WTC11 (cell line): ENCODE results near the gene TAOK2. TPM values are rescaled to one million over a fixed set of nuclear protein-coding genes. Genes with fewer than 3 reads are reported as not detected.

Source experiments
- ATAC-seq: fragments of 200-7000 bp; cut with Tn5 transposase; 2 replicates; pipeline ENCODE4 v1.10.0; 2021; ENCODE audit warnings: mild to moderate bottlenecking, moderate library complexity
- CTCF ChIA-PET: fragments of 300-600 bp; sonication (Branson Sonifier 250); formaldehyde crosslinking; loops from one replicate; lab custom pipeline; 2021; ENCODE audit warnings: antibody characterized with exemption; lab: Charles Lee
- POLR2A ChIA-PET: fragments of 350-600 bp; sonication (Branson Sonifier 250); formaldehyde crosslinking; loops from one replicate; lab custom pipeline; 2021; ENCODE audit warnings: antibody characterized with exemption; lab: Charles Lee
- DNase-seq: peaks from one replicate; pipeline ENCODE4 v3.0.0; 2021; ENCODE audit warnings: low spot score
- H3K27ac Mint-ChIP-seq: 2 replicates; pipeline ENCODE4 v1.8.0; 2021; ENCODE audit warnings: mixed read lengths
- H3K27me3 Mint-ChIP-seq: 2 replicates; pipeline ENCODE4 v1.8.0; 2021; ENCODE audit warnings: low read depth, mild to moderate bottlenecking, moderate library complexity, mixed read lengths
- H3K36me3 Mint-ChIP-seq: 2 replicates; pipeline ENCODE4 v1.8.0; 2021; ENCODE audit warnings: mixed read lengths
- H3K4me1 Mint-ChIP-seq: 2 replicates; pipeline ENCODE4 v1.8.0; 2022; ENCODE audit warnings: mixed read lengths
- H3K4me3 Mint-ChIP-seq: 2 replicates; pipeline ENCODE4 v1.8.0; 2021; ENCODE audit warnings: mild to moderate bottlenecking, moderate library complexity, mixed read lengths
- H3K9me3 Mint-ChIP-seq: 2 replicates; pipeline ENCODE4 v1.8.0; 2021; ENCODE audit warnings: mixed read lengths
- CREM ChIP-seq: sonication (generic); formaldehyde crosslinking; IDR thresholded peaks from 2 replicates; pipeline ENCODE4 v1.8.1; 2022; ENCODE audit warnings: mild to moderate bottlenecking, missing genetic modification reagents, moderate library complexity
- ESRRA ChIP-seq: sonication (generic); formaldehyde crosslinking; IDR thresholded peaks from 2 replicates; pipeline ENCODE4 v1.8.1; 2022; ENCODE audit warnings: mild to moderate bottlenecking, missing genetic modification reagents, borderline replicate concordance
- GTF2I ChIP-seq: fragments of 250-450 bp; sonication (Bioruptor Pico); conservative IDR thresholded peaks from 2 replicates; pipeline ENCODE4 v1.4.0; 2021; ENCODE audit warnings: mild to moderate bottlenecking
- IRF2 ChIP-seq: sonication (generic); formaldehyde crosslinking; IDR thresholded peaks from 2 replicates; pipeline ENCODE4 v1.8.0; 2022; ENCODE audit warnings: low read depth, missing genetic modification reagents, borderline replicate concordance
- JAZF1 ChIP-seq: fragments of 250-450 bp; sonication (Bioruptor Pico); IDR thresholded peaks from 2 replicates; pipeline ENCODE4 v1.9.0; 2021; ENCODE audit warnings: moderate library complexity, mild to moderate bottlenecking, inconsistent platforms
- JUN ChIP-seq: sonication (generic); formaldehyde crosslinking; IDR thresholded peaks from 2 replicates; pipeline ENCODE4 v1.8.0; 2023; ENCODE audit warnings: mild to moderate bottlenecking, missing genetic modification reagents
- MYBL2 ChIP-seq: sonication (generic); formaldehyde crosslinking; IDR thresholded peaks from 2 replicates; pipeline ENCODE4 v1.8.1; 2023; ENCODE audit warnings: mild to moderate bottlenecking, moderate library complexity, missing genetic modification reagents
- NFE2L1 ChIP-seq: sonication (generic); formaldehyde crosslinking; IDR thresholded peaks from 2 replicates; pipeline ENCODE4 v1.8.1; 2023; ENCODE audit warnings: missing genetic modification reagents
- NFYB ChIP-seq: sonication (generic); formaldehyde crosslinking; conservative IDR thresholded peaks from 2 replicates; pipeline ENCODE4 v1.8.0; 2022; ENCODE audit warnings: low read depth, missing genetic modification reagents
- NR1H2 ChIP-seq: sonication (generic); formaldehyde crosslinking; IDR thresholded peaks from 2 replicates; pipeline ENCODE4 v1.9.0; 2021; ENCODE audit warnings: mild to moderate bottlenecking, moderate library complexity, missing genetic modification reagents
- PRRX2 ChIP-seq: fragments of 250-450 bp; sonication (Bioruptor Pico); IDR thresholded peaks from 2 replicates; pipeline ENCODE4 v1.8.0; 2021; ENCODE audit warnings: mild to moderate bottlenecking
- RELA ChIP-seq: sonication (generic); formaldehyde crosslinking; IDR thresholded peaks from 2 replicates; pipeline ENCODE4 v1.8.1; 2022; ENCODE audit warnings: missing genetic modification reagents, mild to moderate bottlenecking, borderline replicate concordance
- RORB ChIP-seq: fragments of 250-450 bp; sonication (Bioruptor Pico); IDR thresholded peaks from 2 replicates; pipeline ENCODE4 v1.9.0; 2021; ENCODE audit warnings: mild to moderate bottlenecking
- SMAD4 ChIP-seq: sonication (generic); formaldehyde crosslinking; IDR thresholded peaks from 2 replicates; pipeline ENCODE4 v1.8.0; 2022; ENCODE audit warnings: mild to moderate bottlenecking, missing genetic modification reagents
- SP1 ChIP-seq: sonication (generic); formaldehyde crosslinking; conservative IDR thresholded peaks from 2 replicates; pipeline ENCODE4 v1.8.1; 2022; ENCODE audit warnings: missing genetic modification reagents
- TP53 ChIP-seq: sonication (generic); formaldehyde crosslinking; IDR thresholded peaks from 2 replicates; pipeline ENCODE4 v1.8.1; 2023; ENCODE audit warnings: mild to moderate bottlenecking, missing genetic modification reagents
- ZNF423 ChIP-seq: fragments of 250-450 bp; sonication (Bioruptor Pico); IDR thresholded peaks from 2 replicates; pipeline ENCODE4 v2.1.2; 2022; ENCODE audit warnings: mild to moderate bottlenecking, moderate library complexity
- ZNF671 ChIP-seq: fragments of 250-450 bp; sonication (Bioruptor Pico); IDR thresholded peaks from 2 replicates; pipeline ENCODE4 v1.8.0; 2021; ENCODE audit warnings: mild to moderate bottlenecking
- total RNA-seq: library from RNA; stranded (reverse); gene quantifications from 3 replicates; pipeline ENCODE4 v1.2.3, GENCODE V29; 2021
- TF ChIP-seq, protein P1 (sequence below): sonication (generic); formaldehyde crosslinking; conservative IDR thresholded peaks from 2 replicates; pipeline ENCODE4 v1.8.1; 2023; ENCODE audit warnings: mild to moderate bottlenecking, low read depth, missing genetic modification reagents, moderate library complexity
- TF ChIP-seq, protein P2 (sequence below): sonication (generic); formaldehyde crosslinking; IDR thresholded peaks from 2 replicates; pipeline ENCODE4 v1.8.0; 2023; ENCODE audit warnings: mild to moderate bottlenecking, missing genetic modification reagents
- TF ChIP-seq, protein P3 (sequence below): sonication (generic); formaldehyde crosslinking; IDR thresholded peaks from 2 replicates; pipeline ENCODE4 v1.8.1; 2023; ENCODE audit warnings: mild to moderate bottlenecking, missing genetic modification reagents, moderate library complexity
- TF ChIP-seq, protein P4 (sequence below): fragments of 250-450 bp; sonication (Bioruptor Pico); IDR thresholded peaks from 2 replicates; pipeline ENCODE4 v1.8.0; 2021; ENCODE audit warnings: mild to moderate bottlenecking

The TAOK2 gene
- total RNA-seq, 1 experiment from 2014 or later, result 42.4 TPM

DNA sequence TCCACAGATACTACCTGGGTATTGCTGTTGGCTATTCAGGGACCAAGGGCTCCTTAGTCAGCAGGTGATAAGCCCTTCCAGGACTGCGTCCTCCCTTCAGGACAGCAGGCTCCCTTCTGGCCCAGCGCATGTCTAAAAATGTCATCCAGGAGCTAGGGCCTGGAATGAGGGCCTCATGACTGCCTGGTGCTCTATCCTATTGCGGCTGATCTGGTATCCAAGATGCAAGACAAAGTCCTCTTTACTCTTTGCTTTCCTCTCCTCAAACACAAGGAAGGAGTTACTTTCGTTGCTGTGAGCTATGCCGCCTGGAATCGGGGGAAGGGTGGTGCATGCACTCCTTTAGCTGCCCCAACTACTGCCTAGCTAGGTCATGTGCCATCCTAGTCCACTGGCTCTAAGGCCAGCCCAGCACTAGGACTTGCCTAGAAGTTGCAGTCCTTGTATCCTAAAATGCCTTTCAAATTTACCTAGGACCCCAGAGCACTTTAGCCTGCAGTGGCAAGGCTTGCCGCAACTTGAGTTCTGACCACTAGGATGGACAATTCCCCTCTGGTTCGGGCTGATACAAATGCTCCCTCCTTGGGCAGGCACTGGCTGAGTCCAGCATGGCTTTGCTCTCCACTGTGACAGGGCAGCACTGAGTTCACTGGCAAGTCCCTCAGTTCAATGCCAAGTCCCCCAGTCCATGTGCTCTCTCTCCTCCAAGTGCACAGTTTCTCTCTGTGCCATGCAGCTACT lies 21.9 kb upstream of the TAOK2 start:
- peak; percentile 28 for DNase-seq
- peaks cover 10% of the 10 kb centered on the region for H3K4me1 Mint-ChIP-seq
- ChIA-PET POLR2A (no interaction called here), CTCF (interaction anchor here (0.5 to 1.4 kb wide), 6 partner anchors 8 to 76 kb away, joined by 3 to 6 read pairs (median 4); partner anchors contain the start of gene SEZ6L2)
- H3K27me3 Mint-ChIP-seq, result peaks cover 5% of the 10 kb centered on the region; the same call in 1 of the 2 replicates
- H3K36me3 Mint-ChIP-seq, result no peaks in the 10 kb centered on the region
- peak; percentile 90 for ATAC-seq
- peaks cover 7% of the 10 kb centered on the region for H3K9me3 Mint-ChIP-seq
- no peak for TF ChIP-seq CREM (CRISPR knock-in tag)
- TF ChIP-seq MYBL2 (CRISPR knock-in tag), result no peak
- no peak for TF ChIP-seq NFYB (CRISPR knock-in tag)
- TF ChIP-seq SP1 (CRISPR knock-in tag), result no peak
- TF ChIP-seq TP53 (CRISPR knock-in tag), result no peak
- TF ChIP-seq ESRRA (CRISPR knock-in tag), result no peak
- TF ChIP-seq ZNF423, result no peak
- TF ChIP-seq, protein P1, sequence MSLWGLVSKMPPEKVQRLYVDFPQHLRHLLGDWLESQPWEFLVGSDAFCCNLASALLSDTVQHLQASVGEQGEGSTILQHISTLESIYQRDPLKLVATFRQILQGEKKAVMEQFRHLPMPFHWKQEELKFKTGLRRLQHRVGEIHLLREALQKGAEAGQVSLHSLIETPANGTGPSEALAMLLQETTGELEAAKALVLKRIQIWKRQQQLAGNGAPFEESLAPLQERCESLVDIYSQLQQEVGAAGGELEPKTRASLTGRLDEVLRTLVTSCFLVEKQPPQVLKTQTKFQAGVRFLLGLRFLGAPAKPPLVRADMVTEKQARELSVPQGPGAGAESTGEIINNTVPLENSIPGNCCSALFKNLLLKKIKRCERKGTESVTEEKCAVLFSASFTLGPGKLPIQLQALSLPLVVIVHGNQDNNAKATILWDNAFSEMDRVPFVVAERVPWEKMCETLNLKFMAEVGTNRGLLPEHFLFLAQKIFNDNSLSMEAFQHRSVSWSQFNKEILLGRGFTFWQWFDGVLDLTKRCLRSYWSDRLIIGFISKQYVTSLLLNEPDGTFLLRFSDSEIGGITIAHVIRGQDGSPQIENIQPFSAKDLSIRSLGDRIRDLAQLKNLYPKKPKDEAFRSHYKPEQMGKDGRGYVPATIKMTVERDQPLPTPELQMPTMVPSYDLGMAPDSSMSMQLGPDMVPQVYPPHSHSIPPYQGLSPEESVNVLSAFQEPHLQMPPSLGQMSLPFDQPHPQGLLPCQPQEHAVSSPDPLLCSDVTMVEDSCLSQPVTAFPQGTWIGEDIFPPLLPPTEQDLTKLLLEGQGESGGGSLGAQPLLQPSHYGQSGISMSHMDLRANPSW (CRISPR knock-in tag), result no peak
- TF ChIP-seq JUN (CRISPR knock-in tag), result no peak
- TF ChIP-seq GTF2I (CRISPR knock-in tag), result no peak
- no peak for TF ChIP-seq NFE2L1 (CRISPR knock-in tag)
- TF ChIP-seq, protein P2, sequence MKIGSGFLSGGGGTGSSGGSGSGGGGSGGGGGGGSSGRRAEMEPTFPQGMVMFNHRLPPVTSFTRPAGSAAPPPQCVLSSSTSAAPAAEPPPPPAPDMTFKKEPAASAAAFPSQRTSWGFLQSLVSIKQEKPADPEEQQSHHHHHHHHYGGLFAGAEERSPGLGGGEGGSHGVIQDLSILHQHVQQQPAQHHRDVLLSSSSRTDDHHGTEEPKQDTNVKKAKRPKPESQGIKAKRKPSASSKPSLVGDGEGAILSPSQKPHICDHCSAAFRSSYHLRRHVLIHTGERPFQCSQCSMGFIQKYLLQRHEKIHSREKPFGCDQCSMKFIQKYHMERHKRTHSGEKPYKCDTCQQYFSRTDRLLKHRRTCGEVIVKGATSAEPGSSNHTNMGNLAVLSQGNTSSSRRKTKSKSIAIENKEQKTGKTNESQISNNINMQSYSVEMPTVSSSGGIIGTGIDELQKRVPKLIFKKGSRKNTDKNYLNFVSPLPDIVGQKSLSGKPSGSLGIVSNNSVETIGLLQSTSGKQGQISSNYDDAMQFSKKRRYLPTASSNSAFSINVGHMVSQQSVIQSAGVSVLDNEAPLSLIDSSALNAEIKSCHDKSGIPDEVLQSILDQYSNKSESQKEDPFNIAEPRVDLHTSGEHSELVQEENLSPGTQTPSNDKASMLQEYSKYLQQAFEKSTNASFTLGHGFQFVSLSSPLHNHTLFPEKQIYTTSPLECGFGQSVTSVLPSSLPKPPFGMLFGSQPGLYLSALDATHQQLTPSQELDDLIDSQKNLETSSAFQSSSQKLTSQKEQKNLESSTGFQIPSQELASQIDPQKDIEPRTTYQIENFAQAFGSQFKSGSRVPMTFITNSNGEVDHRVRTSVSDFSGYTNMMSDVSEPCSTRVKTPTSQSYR (CRISPR knock-in tag), result no peak
- TF ChIP-seq ZNF671, result no peak
- no peak for TF ChIP-seq PRRX2 (CRISPR knock-in tag)
- TF ChIP-seq RELA, result no peak
- no peak for TF ChIP-seq IRF2 (CRISPR knock-in tag)
- TF ChIP-seq SMAD4, result no peak
- no peak overlapping the region for H3K27ac Mint-ChIP-seq
- no peak overlapping the region for H3K4me3 Mint-ChIP-seq

DNA sequence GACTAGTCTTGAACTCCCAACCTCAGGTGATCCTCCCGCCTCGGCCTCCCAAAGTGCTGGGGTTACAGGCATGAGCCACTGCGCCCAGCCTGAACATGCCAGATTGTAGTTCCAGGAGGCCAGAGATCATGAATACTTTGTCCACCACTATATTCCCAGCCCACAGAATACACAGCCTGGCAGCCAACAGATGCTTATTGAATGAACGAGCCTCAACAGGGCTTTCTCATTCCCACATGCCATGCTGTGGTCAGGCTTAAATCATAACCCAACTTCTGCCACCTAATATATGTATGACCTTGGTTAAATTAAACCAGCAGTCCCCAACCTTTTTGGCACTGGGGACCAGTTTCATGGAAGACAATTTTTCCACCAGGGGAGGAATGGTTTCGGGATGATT lies 14.9 kb upstream of the TAOK2 start:
- H3K36me3 Mint-ChIP-seq, result no peaks in the 10 kb centered on the region
- no peak overlapping the region for H3K4me3 Mint-ChIP-seq
- ATAC-seq (no peak), DNase-seq (no peak)
- ChIA-PET CTCF (interaction anchor here (0.7 to 1.1 kb wide), 2 partner anchors 15 to 129 kb away, joined by 3 read pairs; partner anchors contain the start of gene TAOK2), POLR2A (no interaction called here)
- TF ChIP-seq RORB (no peak), JAZF1 (CRISPR knock-in tag) (no peak), ZNF671 (no peak), NR1H2 (CRISPR knock-in tag) (no peak), CREM (CRISPR knock-in tag) (no peak)
- TF ChIP-seq, protein P3, sequence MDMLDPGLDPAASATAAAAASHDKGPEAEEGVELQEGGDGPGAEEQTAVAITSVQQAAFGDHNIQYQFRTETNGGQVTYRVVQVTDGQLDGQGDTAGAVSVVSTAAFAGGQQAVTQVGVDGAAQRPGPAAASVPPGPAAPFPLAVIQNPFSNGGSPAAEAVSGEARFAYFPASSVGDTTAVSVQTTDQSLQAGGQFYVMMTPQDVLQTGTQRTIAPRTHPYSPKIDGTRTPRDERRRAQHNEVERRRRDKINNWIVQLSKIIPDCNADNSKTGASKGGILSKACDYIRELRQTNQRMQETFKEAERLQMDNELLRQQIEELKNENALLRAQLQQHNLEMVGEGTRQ (CRISPR knock-in tag), result no peak
- TF ChIP-seq, protein P4, sequence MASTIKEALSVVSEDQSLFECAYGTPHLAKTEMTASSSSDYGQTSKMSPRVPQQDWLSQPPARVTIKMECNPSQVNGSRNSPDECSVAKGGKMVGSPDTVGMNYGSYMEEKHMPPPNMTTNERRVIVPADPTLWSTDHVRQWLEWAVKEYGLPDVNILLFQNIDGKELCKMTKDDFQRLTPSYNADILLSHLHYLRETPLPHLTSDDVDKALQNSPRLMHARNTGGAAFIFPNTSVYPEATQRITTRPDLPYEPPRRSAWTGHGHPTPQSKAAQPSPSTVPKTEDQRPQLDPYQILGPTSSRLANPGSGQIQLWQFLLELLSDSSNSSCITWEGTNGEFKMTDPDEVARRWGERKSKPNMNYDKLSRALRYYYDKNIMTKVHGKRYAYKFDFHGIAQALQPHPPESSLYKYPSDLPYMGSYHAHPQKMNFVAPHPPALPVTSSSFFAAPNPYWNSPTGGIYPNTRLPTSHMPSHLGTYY (CRISPR knock-in tag), result no peak
- H3K4me1 Mint-ChIP-seq, result peaks cover 13% of the 10 kb centered on the region
- H3K27ac Mint-ChIP-seq, result no peak overlapping the region
- no peaks in the 10 kb centered on the region for H3K9me3 Mint-ChIP-seq
- H3K27me3 Mint-ChIP-seq, result peaks cover 12% of the 10 kb centered on the region
